Mesenchymal stem cell (in vitro differentiated cells and primary cell): ENCODE results near the gene SCARB1.
A peak's percentile ranks its signal among the peaks of the same experiment; 100 is the strongest.

Experiments used
- DNase-seq: peaks from one replicate; pipeline ENCODE4 v3.0.0-alpha.2; 2013
- H2AFZ ChIP-seq: one replicate; pipeline ENCODE4 v1.6.1; 2013; ENCODE audit warnings: low read depth, mild to moderate bottlenecking, control low read depth, inconsistent platforms, low read length, moderate library complexity
- H2AK5ac ChIP-seq: 2 replicates; pipeline ENCODE4 v1.6.1; 2013; ENCODE audit warnings: low read length, moderate library complexity, mild to moderate bottlenecking, inconsistent platforms; ENCODE audit not compliant: severe bottlenecking
- H2BK120ac ChIP-seq: one replicate; pipeline ENCODE4 v1.6.1; 2013; ENCODE audit warnings: low read depth, mild to moderate bottlenecking, inconsistent platforms, low read length, moderate library complexity
- H2BK12ac ChIP-seq, 2 experiments: one replicate each; pipeline ENCODE4 v1.6.1; 2013; ENCODE audit warnings: inconsistent platforms in 2 of 2, low read length in 2 of 2, mild to moderate bottlenecking in 2 of 2, moderate library complexity in 2 of 2, control low read depth in 1 of 2
- H2BK15ac ChIP-seq: one replicate; pipeline ENCODE4 v1.6.1; 2013; ENCODE audit warnings: mild to moderate bottlenecking, low read depth, inconsistent platforms; ENCODE audit not compliant: poor library complexity, severe bottlenecking
- H2BK5ac ChIP-seq: 2 replicates; pipeline ENCODE4 v1.6.1; 2013; ENCODE audit warnings: low read depth, mild to moderate bottlenecking, low read length, control low read depth, inconsistent platforms; ENCODE audit not compliant: poor library complexity, severe bottlenecking
- H3K14ac ChIP-seq, 2 experiments: one replicate each; pipeline ENCODE4 v1.6.1; 2013; ENCODE audit warnings: inconsistent platforms in 2 of 2, low read length in 2 of 2, control low read depth in 1 of 2, mild to moderate bottlenecking in 1 of 2, moderate library complexity in 1 of 2
- H3K18ac ChIP-seq, 2 experiments: one replicate each; pipeline ENCODE4 v1.6.1; 2013; ENCODE audit warnings: inconsistent platforms in 2 of 2, low read length in 2 of 2, control low read depth in 1 of 2, low read depth in 1 of 2, mild to moderate bottlenecking in 1 of 2
- H3K23ac ChIP-seq, 2 experiments: one replicate each; pipeline ENCODE4 v1.6.1; 2013; ENCODE audit warnings: inconsistent platforms in 2 of 2, low read length in 2 of 2, mild to moderate bottlenecking in 2 of 2, moderate library complexity in 2 of 2, control low read depth in 1 of 2
- H3K27ac ChIP-seq: 2 replicates; pipeline ENCODE4 v1.5.1; 2013; ENCODE audit warnings: mild to moderate bottlenecking, moderate library complexity, low read length, control low read depth, inconsistent platforms; ENCODE audit not compliant: poor library complexity, severe bottlenecking
- H3K27me3 ChIP-seq, 2 experiments: 2 replicates each; pipeline versions ENCODE4 v1.6.1 to v1.7.0; 2013; ENCODE audit warnings: low read length in 2 of 2, mild to moderate bottlenecking in 2 of 2, moderate library complexity in 2 of 2, control low read depth in 1 of 2, inconsistent platforms in 1 of 2; ENCODE audit not compliant: control insufficient read depth in 1 of 2, insufficient read depth in 1 of 2
- H3K36me3 ChIP-seq, 2 experiments: 2 replicates each; pipeline versions ENCODE4 v1.6.1 to v1.7.0; 2013; ENCODE audit warnings: low read length in 2 of 2, control low read depth in 1 of 2, inconsistent platforms in 1 of 2, low read depth in 1 of 2, mild to moderate bottlenecking in 1 of 2; ENCODE audit not compliant: insufficient read depth in 2 of 2, control insufficient read depth in 1 of 2
- H3K4ac ChIP-seq, 2 experiments: one replicate each; pipeline ENCODE4 v1.6.1; 2013; ENCODE audit warnings: inconsistent platforms in 2 of 2, low read length in 2 of 2, mild to moderate bottlenecking in 2 of 2, moderate library complexity in 2 of 2, control low read depth in 1 of 2, low read depth in 1 of 2
- H3K4me1 ChIP-seq: 2 replicates; pipeline ENCODE4 v1.6.1; 2013; ENCODE audit warnings: low read depth, low read length, control low read depth; ENCODE audit not compliant: control insufficient read depth, insufficient read depth
- H3K4me2 ChIP-seq: 2 replicates; pipeline ENCODE4 v1.6.1; 2013; ENCODE audit warnings: low read length, mild to moderate bottlenecking, inconsistent platforms; ENCODE audit not compliant: poor library complexity, severe bottlenecking
- H3K4me3 ChIP-seq, 2 experiments: 2 replicates each; pipeline versions ENCODE4 v1.5.1 to v1.7.0; 2013; ENCODE audit warnings: low read length in 2 of 2, mild to moderate bottlenecking in 2 of 2, control low read depth in 1 of 2, low read depth in 1 of 2; ENCODE audit not compliant: insufficient read depth in 1 of 2
- H3K79me1 ChIP-seq: replicated peaks from 2 replicates; pipeline ENCODE4 v1.6.1; 2013; ENCODE audit warnings: mild to moderate bottlenecking, control low read depth, low read length, inconsistent platforms; ENCODE audit not compliant: poor library complexity, severe bottlenecking
- H3K9ac ChIP-seq: 2 replicates; pipeline ENCODE4 v1.7.0; 2013; ENCODE audit warnings: mild to moderate bottlenecking, low read length, moderate library complexity
- H3K9me3 ChIP-seq: 2 replicates; pipeline ENCODE4 v1.7.0; 2013; ENCODE audit warnings: mild to moderate bottlenecking, low read length; ENCODE audit not compliant: control insufficient read depth
- H4K8ac ChIP-seq: one replicate; pipeline ENCODE4 v1.6.1; 2013; ENCODE audit warnings: inconsistent platforms, mild to moderate bottlenecking, low read length, moderate library complexity
- H4K91ac ChIP-seq: one replicate; pipeline ENCODE4 v1.6.1; 2013; ENCODE audit warnings: mild to moderate bottlenecking, low read length, inconsistent platforms
- WGBS: methylation state at CpG from one replicate; pipeline ENCODE4 v1.1.7; 2013; ENCODE audit warnings: mixed read lengths; 5-methylcytosine and 5-hydroxymethylcytosine counted together

Gene SCARB1

DNA sequence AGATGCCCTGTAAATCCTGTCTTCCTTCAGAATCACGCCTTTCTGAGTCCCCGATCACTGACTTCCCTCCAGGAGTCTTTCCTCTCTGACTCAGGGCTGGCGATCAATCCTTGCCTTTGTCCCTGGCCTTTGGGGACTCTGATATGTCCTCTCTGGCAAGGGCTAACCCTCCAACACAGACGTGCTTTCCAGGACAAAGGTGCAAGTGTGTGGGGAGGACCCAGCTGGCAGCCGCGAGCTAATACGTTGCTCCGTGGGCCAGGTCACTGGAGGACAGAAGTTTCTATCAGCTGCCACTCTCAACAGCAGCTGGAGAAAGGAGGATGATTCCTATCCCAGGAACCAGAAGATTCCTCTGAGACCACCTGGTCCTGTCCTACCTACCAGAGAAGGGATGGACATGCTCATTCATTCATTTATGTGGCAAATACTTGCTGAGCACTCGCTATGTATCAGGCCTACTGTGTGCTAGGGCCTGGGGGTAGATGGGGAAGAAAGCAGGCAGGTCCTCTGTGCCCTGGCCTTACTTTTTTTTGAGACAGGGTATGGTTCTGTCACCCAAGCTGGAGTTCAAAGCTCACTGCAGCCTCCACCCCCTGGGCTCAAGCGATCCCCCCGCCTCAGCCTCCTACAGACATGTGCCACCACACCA is 8.5 kb upstream of the SCARB1 start:
- H4K91ac ChIP-seq, result no peak overlapping the region
- no peak overlapping the region for H3K4ac ChIP-seq
- no peak overlapping the region for H4K8ac ChIP-seq
- DNase-seq, result no peak
- H2AFZ ChIP-seq, result no peak overlapping the region
- H2BK12ac ChIP-seq, result no peak overlapping the region
- H3K27ac ChIP-seq, result no peak overlapping the region
- H3K18ac ChIP-seq, result no peak overlapping the region
- no peak overlapping the region for H2BK120ac ChIP-seq
- no peak overlapping the region for H3K4me3 ChIP-seq
- H3K9ac ChIP-seq, result no peak overlapping the region
- no peak overlapping the region for H3K14ac ChIP-seq
- 89% methylated on average over 9 of the region's 11 CpGs for WGBS
- no peak overlapping the region for H2AK5ac ChIP-seq
- no peak overlapping the region for H2BK5ac ChIP-seq
- H3K79me1 ChIP-seq, result no peaks in the 10 kb centered on the region
- H3K9me3 ChIP-seq, result no peaks in the 10 kb centered on the region
- H3K36me3 ChIP-seq, result no peaks in the 10 kb centered on the region
- H3K4me2 ChIP-seq, result no peak overlapping the region
- H3K23ac ChIP-seq, result peak overlapping the region in 1 of 2 experiments; percentile 53
- peaks cover 0 to 3% of the 10 kb centered on the region in 2 experiments for H3K27me3 ChIP-seq
- no peak overlapping the region for H2BK15ac ChIP-seq
- H3K4me1 ChIP-seq, result peaks cover 2% of the 10 kb centered on the region

DNA sequence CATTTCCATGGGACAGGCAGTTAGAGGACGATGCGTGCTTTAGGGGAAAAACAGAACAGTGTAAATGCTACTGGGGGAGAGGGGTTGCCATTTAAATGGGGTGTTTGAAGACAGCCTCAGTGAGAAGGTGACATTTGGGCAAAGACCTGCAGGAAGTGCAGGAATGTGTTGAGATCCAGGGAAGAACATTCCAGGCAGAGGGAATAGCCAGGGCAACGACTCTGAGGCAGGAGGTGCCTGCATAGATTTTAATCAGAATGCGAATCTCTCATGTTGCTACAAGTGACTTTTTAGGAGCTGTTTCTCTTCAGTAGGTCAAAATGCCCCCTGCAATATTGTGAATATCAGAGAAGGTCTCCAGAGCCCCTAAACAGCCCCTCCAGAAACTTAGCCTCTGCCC is 7.6 kb upstream of the SCARB1 start:
- H4K8ac ChIP-seq, result no peak overlapping the region
- no peak overlapping the region for H3K9ac ChIP-seq
- 92% methylated on average over 4 of the region's 4 CpGs for WGBS

DNA sequence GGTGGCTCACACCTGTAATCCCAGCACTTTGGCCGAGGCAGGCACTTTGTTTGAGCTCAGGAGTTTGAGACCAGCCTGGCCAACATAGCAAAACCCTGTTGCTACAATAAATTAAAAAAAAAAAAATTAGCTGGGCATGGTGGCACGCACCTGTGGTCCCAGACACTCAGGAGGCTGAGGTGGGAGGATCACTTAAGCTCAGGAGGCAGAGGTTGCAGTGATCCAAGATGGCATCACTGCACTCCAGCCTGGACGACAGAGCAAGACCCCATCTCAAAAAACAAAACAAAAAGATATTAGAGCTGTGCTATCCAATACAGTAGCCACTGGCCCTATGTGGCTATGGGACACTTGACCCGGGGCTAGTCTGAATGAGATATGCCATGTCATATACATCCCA is 6.9 kb upstream of the SCARB1 start:
- H2BK15ac ChIP-seq, result no peak overlapping the region
- no peak overlapping the region for H3K4ac ChIP-seq
- no peak overlapping the region for H3K9ac ChIP-seq
- no peak overlapping the region for H3K14ac ChIP-seq
- H3K18ac ChIP-seq, result no peak overlapping the region
- H3K4me3 ChIP-seq, result no peak overlapping the region
- no peaks in the 10 kb centered on the region for H3K36me3 ChIP-seq
- H3K79me1 ChIP-seq, result no peaks in the 10 kb centered on the region
- WGBS, result 86% methylated on average over 4 of the region's 4 CpGs
- no peak overlapping the region for H3K23ac ChIP-seq
- H2AK5ac ChIP-seq, result no peak overlapping the region
- DNase-seq, result no peak
- H2AFZ ChIP-seq, result no peak overlapping the region
- H2BK12ac ChIP-seq, result no peak overlapping the region
- no peaks in the 10 kb centered on the region for H3K4me1 ChIP-seq
- no peak overlapping the region for H3K4me2 ChIP-seq
- no peak overlapping the region for H3K27ac ChIP-seq
- H2BK120ac ChIP-seq, result no peak overlapping the region
- no peak overlapping the region for H4K8ac ChIP-seq
- no peaks in the 10 kb centered on the region for H3K9me3 ChIP-seq
- H3K27me3 ChIP-seq, result peaks cover 0 to 3% of the 10 kb centered on the region in 2 experiments
- no peak overlapping the region for H4K91ac ChIP-seq
- H2BK5ac ChIP-seq, result no peak overlapping the region

More for the DNA sequence above, 7.6 kb upstream of the SCARB1 start:
- Histone ChIP-seq H3K4me2 (no peak overlapping the region), H2AFZ (no peak overlapping the region), H3K27me3 (peaks cover 0 to 3% of the 10 kb centered on the region in 2 experiments), H3K79me1 (no peaks in the 10 kb centered on the region), H3K4me1 (peaks cover 2% of the 10 kb centered on the region), H3K36me3 (no peaks in the 10 kb centered on the region), H3K27ac (no peak overlapping the region), H3K4me3 (no peak overlapping the region), H3K14ac (no peak overlapping the region), H3K23ac (no peak overlapping the region), H2BK15ac (no peak overlapping the region), H3K18ac (no peak overlapping the region), H2BK120ac (no peak overlapping the region), H3K9me3 (no peaks in the 10 kb centered on the region), H3K4ac (no peak overlapping the region), H2AK5ac (no peak overlapping the region), H2BK12ac (no peak overlapping the region), H2BK5ac (no peak overlapping the region), H4K91ac (no peak overlapping the region)
- DNase-seq, result no peak

DNA sequence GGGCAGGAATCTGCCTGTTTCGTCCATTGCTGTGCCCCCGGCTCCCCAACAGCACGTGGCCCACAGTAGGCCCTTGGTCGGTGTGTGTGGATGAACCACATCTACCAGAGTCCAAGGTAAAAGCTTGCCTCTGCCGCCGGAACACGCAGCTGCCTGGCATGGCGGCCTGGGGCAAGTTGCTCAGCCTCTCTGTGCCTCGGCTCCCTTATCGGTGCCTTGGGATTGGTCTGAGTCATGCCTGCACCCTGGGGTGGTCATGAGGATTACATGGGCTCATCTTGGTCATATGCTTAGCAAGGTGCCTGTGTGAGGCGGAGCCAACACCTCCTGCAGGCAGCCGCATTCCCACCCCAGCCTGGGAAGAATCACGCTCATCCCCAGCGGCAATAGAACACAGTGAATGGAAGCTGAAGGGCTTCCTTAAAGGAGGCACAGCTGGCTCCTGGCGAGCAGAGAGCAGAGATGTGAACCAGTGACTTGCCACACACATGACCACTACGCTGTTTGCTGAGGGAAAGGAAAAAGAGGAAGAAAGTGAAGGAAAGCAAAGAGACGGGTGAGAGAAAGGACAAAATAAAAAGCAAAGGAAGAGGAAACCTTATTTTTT is 5.5 kb upstream of the SCARB1 start:
- H3K79me1 ChIP-seq, result no peaks in the 10 kb centered on the region
- H3K9me3 ChIP-seq, result no peaks in the 10 kb centered on the region
- no peak overlapping the region for H2BK15ac ChIP-seq
- H3K9ac ChIP-seq, result no peak overlapping the region
- H2AFZ ChIP-seq, result no peak overlapping the region
- no peak overlapping the region for H3K4ac ChIP-seq
- H3K27me3 ChIP-seq, result peaks cover 0 to 3% of the 10 kb centered on the region in 2 experiments
- peak overlapping the region in 1 of 2 experiments; percentile 75 for H2BK12ac ChIP-seq
- H3K4me1 ChIP-seq, result peaks cover 3% of the 10 kb centered on the region
- H3K4me2 ChIP-seq, result no peak overlapping the region
- H3K14ac ChIP-seq, result peak overlapping the region in 1 of 2 experiments; percentile 26
- no peak overlapping the region for H3K23ac ChIP-seq
- no peak overlapping the region for H3K27ac ChIP-seq
- no peaks in the 10 kb centered on the region for H3K36me3 ChIP-seq
- peak overlapping the region in 1 of 2 experiments; percentile 11 for H3K18ac ChIP-seq
- no peak overlapping the region for H2BK120ac ChIP-seq
- no peak for DNase-seq
- WGBS, result 81% methylated on average over 17 of the region's 17 CpGs
- H4K8ac ChIP-seq, result no peak overlapping the region
- H2AK5ac ChIP-seq, result no peak overlapping the region
- H4K91ac ChIP-seq, result no peak overlapping the region
- no peak overlapping the region for H2BK5ac ChIP-seq
- H3K4me3 ChIP-seq, result no peak overlapping the region
